UCSD-AML1 (cell line): ENCODE measurements around the gene NOTCH1.
"Not testable (repeated sequence)": the region's sequence is repeated elsewhere in the genome, so short reads cannot be mapped to it uniquely, and the experiment has no call there.

ENCODE experiments used
- DNase-seq: peaks from one replicate; lab custom pipeline; 2025; ENCODE audit not compliant: unreplicated experiment; lab: John Stamatoyannopoulos, UW

NOTCH1 gene

GRCh38 chr9:136545965-136546696 is at the start of gene NOTCH1:
TSS of gene NOTCH1 (minus strand) at chr9:136546048. CDS start at chr9:136545786, 262 bp downstream.
- DNase-seq, result peak; percentile 95

GRCh38 chr9:136594492-136594891 is 48.6 kb upstream of the NOTCH1 start:
- no peak for DNase-seq

- no peak for DNase-seq
These were observed 47.7 kb upstream of the NOTCH1 start for GRCh38 chr9:136593581-136593980.

- DNase-seq, result no peak
These were observed 46.8 kb upstream of the NOTCH1 start for GRCh38 chr9:136592666-136593065.

GRCh38 chr9:136590821-136591752 is 45.2 kb upstream of the NOTCH1 start:
- peak; percentile 56 for DNase-seq

- no peak for DNase-seq
These were observed 44.2 kb upstream of the NOTCH1 start for GRCh38 chr9:136589766-136590763.

- no peak for DNase-seq
These were observed 43.0 kb upstream of the NOTCH1 start for GRCh38 chr9:136588663-136589464.

GRCh38 chr9:136587944-136588662 is 42.3 kb upstream of the NOTCH1 start:
- DNase-seq, result peak; percentile 81

- DNase-seq, result peak; percentile 94
These were observed 41.5 kb upstream of the NOTCH1 start for GRCh38 chr9:136587145-136587943.

- no peak for DNase-seq
These were observed 40.6 kb upstream of the NOTCH1 start for GRCh38 chr9:136586391-136586953.

GRCh38 chr9:136585531-136586120 is 39.8 kb upstream of the NOTCH1 start:
- no peak for DNase-seq

- no peak for DNase-seq
These were observed 39.1 kb upstream of the NOTCH1 start for GRCh38 chr9:136584934-136585333.

- DNase-seq, result no peak
These were observed 38.6 kb upstream of the NOTCH1 start for GRCh38 chr9:136584401-136584932.

- no peak for DNase-seq
These were observed 37.3 kb upstream of the NOTCH1 start for GRCh38 chr9:136582977-136583735.

- no peak for DNase-seq
These were observed 36.0 kb upstream of the NOTCH1 start for GRCh38 chr9:136581614-136582447.

GRCh38 chr9:136579650-136580219 is 33.9 kb upstream of the NOTCH1 start:
- DNase-seq, result not testable (repeated sequence)
